ENCODE results near the gene RYR3. TPM values are rescaled to one million over a fixed set of nuclear protein-coding genes. Genes with fewer than 3 reads are reported as not detected.

The RYR3 gene
- total and polyA plus RNA-seq, 7 donors = 2.5 to 159 (median 24.0) TPM

DNA sequence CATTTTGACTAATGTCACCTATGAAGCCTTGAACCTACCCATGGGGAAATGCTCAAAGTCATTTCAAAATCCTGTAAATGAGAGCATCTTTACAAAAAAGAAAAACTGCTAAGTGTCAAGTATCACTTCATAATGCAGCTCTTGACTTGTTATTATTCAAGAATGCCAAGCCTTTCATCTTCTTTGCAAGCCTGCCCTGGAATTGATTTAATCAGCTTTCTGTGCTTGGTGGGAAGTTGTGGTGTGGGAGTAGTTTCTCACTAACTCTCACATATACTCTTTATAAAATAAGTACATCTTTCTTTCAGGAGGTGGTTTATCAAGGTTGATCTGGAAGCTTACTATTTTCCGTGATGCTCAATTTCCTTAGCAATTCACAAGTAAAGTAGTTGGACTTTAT is 43.6 kb downstream of the RYR3 start:
- TF ChIP-seq, protein P1, sequence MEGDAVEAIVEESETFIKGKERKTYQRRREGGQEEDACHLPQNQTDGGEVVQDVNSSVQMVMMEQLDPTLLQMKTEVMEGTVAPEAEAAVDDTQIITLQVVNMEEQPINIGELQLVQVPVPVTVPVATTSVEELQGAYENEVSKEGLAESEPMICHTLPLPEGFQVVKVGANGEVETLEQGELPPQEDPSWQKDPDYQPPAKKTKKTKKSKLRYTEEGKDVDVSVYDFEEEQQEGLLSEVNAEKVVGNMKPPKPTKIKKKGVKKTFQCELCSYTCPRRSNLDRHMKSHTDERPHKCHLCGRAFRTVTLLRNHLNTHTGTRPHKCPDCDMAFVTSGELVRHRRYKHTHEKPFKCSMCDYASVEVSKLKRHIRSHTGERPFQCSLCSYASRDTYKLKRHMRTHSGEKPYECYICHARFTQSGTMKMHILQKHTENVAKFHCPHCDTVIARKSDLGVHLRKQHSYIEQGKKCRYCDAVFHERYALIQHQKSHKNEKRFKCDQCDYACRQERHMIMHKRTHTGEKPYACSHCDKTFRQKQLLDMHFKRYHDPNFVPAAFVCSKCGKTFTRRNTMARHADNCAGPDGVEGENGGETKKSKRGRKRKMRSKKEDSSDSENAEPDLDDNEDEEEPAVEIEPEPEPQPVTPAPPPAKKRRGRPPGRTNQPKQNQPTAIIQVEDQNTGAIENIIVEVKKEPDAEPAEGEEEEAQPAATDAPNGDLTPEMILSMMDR (IDR thresholded peaks at IDR 0.05) = no peak
- Histone ChIP-seq H3K27ac (no peak overlapping the region), H3K36me3 (ENCODE audit: insufficient read depth in 1 of 2, low read depth in 1 of 2) (no peaks in the 10 kb centered on the region), H3K4me1 (no peaks in the 10 kb centered on the region), H3K9me3 (no peaks in the 10 kb centered on the region), H3K27me3 (ENCODE audit: insufficient read depth in 3 of 3, low read length in 2 of 3) (peaks cover 0 to 2% (median 0%) of the 10 kb centered on the region in 3 donors), H3K4me3 (no peak overlapping the region)
- WGBS, 3 donors = 90 to 95% (median 91%) methylated on average over 1 of the region's 1 CpG
- intact Hi-C loops (cut with DNase I) = no loop called here
- DNase-seq = no peak
- ATAC-seq = no peak

DNA sequence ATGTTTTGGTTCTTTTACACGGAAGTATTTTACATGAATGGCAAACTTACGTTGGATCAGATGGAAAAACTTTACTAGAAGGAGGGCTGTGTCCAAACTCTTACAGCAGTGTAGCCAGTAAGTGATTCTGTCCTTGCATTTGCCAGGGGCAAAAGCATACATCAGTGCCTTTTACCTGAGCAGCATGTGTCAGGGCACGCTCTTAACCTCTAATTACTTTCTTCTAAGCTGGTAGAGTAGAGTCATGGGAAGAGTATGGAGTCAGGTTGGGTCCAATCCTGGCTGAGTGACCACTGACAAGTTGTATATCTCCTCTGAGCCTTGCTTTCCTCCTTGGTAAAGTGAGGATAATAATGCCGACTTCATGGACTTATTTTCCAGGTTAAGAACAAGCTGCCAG is 47.1 kb downstream of the RYR3 start:
- Histone ChIP-seq H3K27me3 (ENCODE audit: insufficient read depth in 3 of 3, low read length in 2 of 3) (peaks cover 0 to 2% (median 0%) of the 10 kb centered on the region in 3 donors), H3K36me3 (ENCODE audit: insufficient read depth in 1 of 2, low read depth in 1 of 2) (no peaks in the 10 kb centered on the region), H3K4me3 (no peak overlapping the region), H3K9me3 (no peaks in the 10 kb centered on the region), H3K27ac (peak overlapping the region; percentile 21), H3K4me1 (no peaks in the 10 kb centered on the region)
- TF ChIP-seq, protein P1 (IDR thresholded peaks at IDR 0.05) = no peak
- DNase-seq (no peak), ATAC-seq (peak in 2 of 4 donors; percentile 18 to 37)
- intact Hi-C loops (cut with DNase I) = no loop called here
- WGBS, 3 donors = 56 to 73% (median 60%) methylated on average over 4 of the region's 4 CpGs

DNA sequence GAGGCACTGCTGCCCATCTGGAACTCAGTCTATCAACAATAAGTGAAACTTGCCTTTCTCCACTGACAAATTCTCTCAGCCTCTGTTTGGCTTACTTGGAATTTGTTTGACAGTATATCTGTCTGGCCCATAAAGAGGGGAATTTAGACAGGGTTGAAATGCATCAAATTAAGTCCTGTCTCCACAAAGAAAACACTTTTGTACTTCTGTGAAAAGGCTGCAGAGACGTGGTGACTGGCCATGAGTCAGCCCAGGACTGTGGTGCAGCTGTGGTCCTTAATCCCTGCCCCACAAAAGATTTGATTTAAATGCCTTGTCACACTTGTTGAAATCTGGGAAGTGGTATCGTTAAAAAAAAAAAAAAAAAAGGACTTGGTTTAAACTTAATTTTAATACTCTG is 47.5 kb downstream of the RYR3 start:
- Histone ChIP-seq H3K9me3 (no peaks in the 10 kb centered on the region), H3K27me3 (ENCODE audit: insufficient read depth in 3 of 3, low read length in 2 of 3) (peaks cover 0 to 2% (median 0%) of the 10 kb centered on the region in 3 donors), H3K27ac (peak overlapping the region; percentile 21), H3K36me3 (ENCODE audit: insufficient read depth in 1 of 2, low read depth in 1 of 2) (no peaks in the 10 kb centered on the region), H3K4me3 (no peak overlapping the region), H3K4me1 (no peaks in the 10 kb centered on the region)
- ATAC-seq (peak; percentile 47 to 72 (median 60)), DNase-seq (no peak)
- WGBS, 3 donors = 50 to 65% (median 54%) methylated on average over 2 of the region's 2 CpGs
- TF ChIP-seq, protein P1 (IDR thresholded peaks at IDR 0.05) = no peak
- intact Hi-C loops (cut with DNase I) = no loop called here

DNA sequence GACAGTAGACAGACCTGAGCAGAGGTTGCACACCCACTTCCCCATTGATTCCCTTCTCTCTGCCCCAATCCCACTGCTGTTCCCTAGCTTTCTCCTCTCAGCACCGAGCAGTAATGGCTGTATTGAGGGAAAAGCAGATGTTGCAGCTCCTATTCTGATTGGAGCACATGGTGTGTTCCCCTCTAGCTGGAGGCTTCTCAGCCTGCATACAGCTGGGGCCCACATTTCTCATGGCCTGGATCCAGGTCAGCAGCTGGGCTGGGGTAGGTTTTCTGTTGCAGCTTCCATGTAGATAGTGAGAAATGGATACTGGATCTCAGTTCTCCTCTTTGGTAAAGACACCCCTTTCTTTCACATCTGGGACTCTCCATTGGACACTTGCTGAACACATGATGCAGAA is 50.1 kb downstream of the RYR3 start:
- ATAC-seq (no peak), DNase-seq (no peak)
- 39 to 77% (median 40%) methylated on average over 1 of the region's 1 CpG for WGBS, 3 donors
- H3K4me1 ChIP-seq = no peaks in the 10 kb centered on the region
- TF ChIP-seq, protein P1 (IDR thresholded peaks at IDR 0.05) = no peak
- no peak overlapping the region for H3K4me3 ChIP-seq
- no peak overlapping the region for H3K27ac ChIP-seq
- intact Hi-C loops (cut with DNase I) = no loop called here
- H3K36me3 ChIP-seq (ENCODE audit: insufficient read depth in 1 of 2, low read depth in 1 of 2) = no peaks in the 10 kb centered on the region
- H3K27me3 ChIP-seq (ENCODE audit: insufficient read depth in 3 of 3, low read length in 2 of 3) = peaks cover 0 to under 1% (median 0%) of the 10 kb centered on the region in 3 donors
- no peaks in the 10 kb centered on the region for H3K9me3 ChIP-seq

DNA sequence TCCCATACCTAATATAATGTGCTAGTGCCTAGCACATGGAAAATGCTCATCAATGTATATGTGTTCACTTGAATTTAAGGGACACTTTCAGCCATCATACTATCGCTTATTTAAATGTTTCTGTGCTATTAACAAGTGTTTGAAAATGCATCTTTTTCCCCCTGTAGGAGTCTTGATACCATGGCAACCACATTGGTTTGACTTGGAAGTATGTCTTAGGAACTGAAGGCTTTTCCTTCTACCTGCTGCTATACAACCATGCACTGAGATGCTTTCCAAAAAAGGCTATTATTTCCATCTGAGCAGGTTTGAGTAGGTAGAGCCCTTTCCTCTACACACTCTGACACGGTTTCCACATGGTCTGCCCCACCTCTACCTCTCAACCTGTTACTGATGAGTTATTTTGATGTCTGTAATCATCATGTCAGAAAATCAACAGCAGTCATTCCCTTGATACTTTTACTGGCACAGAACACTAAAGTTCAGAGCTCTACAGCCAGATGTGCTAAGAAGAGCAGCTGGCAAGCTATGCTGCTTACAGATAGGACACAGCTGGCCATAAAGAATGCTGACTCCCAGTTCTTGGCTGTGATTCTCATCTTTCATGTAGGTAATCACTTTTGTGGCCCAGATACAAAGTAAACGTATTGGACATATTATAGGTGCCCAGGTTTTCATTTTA is 59.3 kb downstream of the RYR3 start:
- TF ChIP-seq, protein P1 (IDR thresholded peaks at IDR 0.05) = no peak
- intact Hi-C loops (cut with DNase I) = no loop called here
- DNase-seq (no peak), ATAC-seq (peak in 1 of 4 donors; percentile 14)
- WGBS, 3 donors = 61 to 66% (median 61%) methylated on average over 3 of the region's 3 CpGs
- H3K4me1 ChIP-seq = no peaks in the 10 kb centered on the region
- H3K9me3 ChIP-seq = no peaks in the 10 kb centered on the region
- no peaks in the 10 kb centered on the region for H3K27me3 ChIP-seq (ENCODE audit: insufficient read depth in 3 of 3, low read length in 2 of 3)
- H3K27ac ChIP-seq = no peak overlapping the region
- H3K36me3 ChIP-seq (ENCODE audit: insufficient read depth in 1 of 2, low read depth in 1 of 2) = no peaks in the 10 kb centered on the region
- no peak overlapping the region for H3K4me3 ChIP-seq

All from psoas muscle (tissue), 8 donors.